GM12892 (cell line): ENCODE data around the gene TTC28.

ENCODE experiments used
- POLR2A ChIP-seq: IDR thresholded peaks from 2 replicates; pipeline ENCODE4 v1.6.1; 2011; ENCODE audit warnings: low read depth, low read length, control low read depth
- POLR2AphosphoS5 ChIP-seq: IDR thresholded peaks from 2 replicates; pipeline ENCODE4 v1.6.1; 2011; ENCODE audit warnings: low read depth, low read length, control low read depth

- no peak for TF ChIP-seq POLR2A
- TF ChIP-seq POLR2AphosphoS5, result no peak
These were observed 693.2 kb downstream of the TTC28 start for GRCh38 chr22:27986459-27986858.
